Measurements from ENCODE around the gene COL6A3. TPM values are rescaled to one million over a fixed set of nuclear protein-coding genes. Genes with fewer than 3 reads are reported as not detected.
"Not testable (repeated sequence)": the region's sequence is repeated elsewhere in the genome, so short reads cannot be mapped to it uniquely, and the experiment has no call there.

The COL6A3 gene
- total RNA-seq, 1 donor from 2014 or later, result 0.41 TPM

DNA sequence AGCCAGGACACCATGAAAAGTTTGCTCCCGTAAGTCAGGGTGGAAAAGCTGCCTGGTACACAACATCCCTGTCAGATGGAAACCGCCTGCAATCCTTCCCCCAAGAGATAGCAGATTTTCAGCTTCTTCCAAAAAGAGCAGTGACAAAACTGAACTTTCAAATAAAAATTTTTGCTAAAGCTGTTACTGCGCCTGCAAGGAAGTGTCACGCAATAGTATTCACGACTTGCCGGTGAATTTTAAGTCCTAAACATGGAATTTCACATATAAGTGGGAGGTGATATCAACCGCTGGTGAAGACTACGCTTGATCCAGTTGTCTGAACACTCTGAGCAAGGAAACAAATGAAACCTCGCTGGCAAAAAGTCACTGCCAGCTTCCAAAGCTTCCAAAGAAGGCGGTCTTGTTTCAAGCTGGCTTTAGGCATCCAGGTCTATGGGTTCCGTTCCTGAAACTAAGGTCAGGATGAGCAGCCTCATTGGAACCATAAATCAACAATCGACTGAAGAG lies 2.8 kb downstream of the COL6A3 start:
- H4K20me1 ChIP-seq (ENCODE audit: low read depth), result no peaks in the 10 kb centered on the region
- DNase-seq (ENCODE audit: low spot score), result no peak
- Mint-ChIP-seq H3K4me3 (no peak overlapping the region), H3K27me3 (ENCODE audit: insufficient read depth, low read depth) (no peaks in the 10 kb centered on the region), H3K4me1 (peaks cover 11% of the 10 kb centered on the region), H3K27ac (no peak overlapping the region), H3K36me3 (no peaks in the 10 kb centered on the region), H3K9me3 (no peaks in the 10 kb centered on the region)
- no peaks in the 10 kb centered on the region for H3F3A ChIP-seq (ENCODE audit: low read depth)
- no peak overlapping the region for H3K4me3 ChIP-seq
- no peaks in the 10 kb centered on the region for H3K27me3 ChIP-seq
- no peaks in the 10 kb centered on the region for H3K36me3 ChIP-seq
- H3K4me2 ChIP-seq, result no peak overlapping the region
- H3K9ac ChIP-seq, result no peak overlapping the region
- peaks cover 6% of the 10 kb centered on the region for H3K4me1 ChIP-seq
- H2AFZ ChIP-seq (replicated peaks), result no peak overlapping the region
- no peak overlapping the region for H3K27ac ChIP-seq
- TF ChIP-seq CTCF (IDR thresholded peaks at IDR 0.05), result no peak
- TF ChIP-seq EZH2phosphoT487 (IDR thresholded peaks at IDR 0.05), result no peak
- no peak for TF ChIP-seq EZH2 (IDR thresholded peaks at IDR 0.05)
- H3K9me3 ChIP-seq (ENCODE audit: low read depth), result no peaks in the 10 kb centered on the region
- no peaks in the 10 kb centered on the region for H3K79me2 ChIP-seq (ENCODE audit: low read depth)

GRCh38 chr2:237409263-237409662 lies 4.7 kb downstream of the COL6A3 start:
- H3K4me2 ChIP-seq; H3K27me3 Mint-ChIP-seq (ENCODE audit: insufficient read depth, low read depth): not testable (repeated sequence)

GRCh38 chr2:237408335-237409000 lies 5.5 kb downstream of the COL6A3 start:
- Histone ChIP-seq H3F3A (ENCODE audit: low read depth) (no peaks in the 10 kb centered on the region), H3K4me3 (no peak overlapping the region), H3K9ac (no peak overlapping the region), H3K27ac (no peak overlapping the region), H2AFZ (replicated peaks) (peak overlapping the region; percentile 43), H3K9me3 (ENCODE audit: low read depth) (no peaks in the 10 kb centered on the region), H3K4me1 (peaks cover under 1% of the 10 kb centered on the region), H3K79me2 (ENCODE audit: low read depth) (no peaks in the 10 kb centered on the region), H4K20me1 (ENCODE audit: low read depth) (no peaks in the 10 kb centered on the region), H3K36me3 (no peaks in the 10 kb centered on the region), H3K4me2 (no peak overlapping the region), H3K27me3 (no peaks in the 10 kb centered on the region)
- Mint-ChIP-seq H3K4me3 (no peak overlapping the region), H3K4me1 (peaks cover 9% of the 10 kb centered on the region), H3K27ac (no peak overlapping the region), H3K27me3 (ENCODE audit: insufficient read depth, low read depth) (peaks cover 6% of the 10 kb centered on the region), H3K9me3 (no peaks in the 10 kb centered on the region), H3K36me3 (no peaks in the 10 kb centered on the region)
- DNase-seq (ENCODE audit: low spot score), result no peak
- TF ChIP-seq CTCF (IDR thresholded peaks at IDR 0.05), result no peak
- TF ChIP-seq EZH2 (IDR thresholded peaks at IDR 0.05), result no peak
- TF ChIP-seq EZH2phosphoT487 (IDR thresholded peaks at IDR 0.05), result no peak

More at GRCh38 chr2:237409263-237409662, 4.7 kb downstream of the COL6A3 start:
- not testable (repeated sequence) for H3K79me2 ChIP-seq (ENCODE audit: low read depth); H3K9me3 ChIP-seq (ENCODE audit: low read depth); H3F3A ChIP-seq (ENCODE audit: low read depth); H3K9me3 Mint-ChIP-seq; H3K27ac Mint-ChIP-seq; H2AFZ ChIP-seq (replicated peaks); H3K4me1 ChIP-seq; H3K4me3 ChIP-seq; H4K20me1 ChIP-seq (ENCODE audit: low read depth); H3K9ac ChIP-seq; H3K36me3 ChIP-seq; H3K27me3 ChIP-seq; H3K4me1 Mint-ChIP-seq; H3K36me3 Mint-ChIP-seq; H3K4me3 Mint-ChIP-seq; DNase-seq (ENCODE audit: low spot score); H3K27ac ChIP-seq

GRCh38 chr2:237407700-237408099 lies 6.3 kb downstream of the COL6A3 start:
- no peaks in the 10 kb centered on the region for H3K4me1 ChIP-seq
- H3K9ac ChIP-seq, result no peak overlapping the region
- no peak overlapping the region for H3K4me3 ChIP-seq
- H3K9me3 Mint-ChIP-seq, result no peaks in the 10 kb centered on the region
- H3K36me3 ChIP-seq, result no peaks in the 10 kb centered on the region
- no peak overlapping the region for H3K4me2 ChIP-seq
- no peaks in the 10 kb centered on the region for H3K9me3 ChIP-seq (ENCODE audit: low read depth)
- no peaks in the 10 kb centered on the region for H3K79me2 ChIP-seq (ENCODE audit: low read depth)
- no peak for TF ChIP-seq EZH2phosphoT487 (IDR thresholded peaks at IDR 0.05)
- no peak for TF ChIP-seq EZH2 (IDR thresholded peaks at IDR 0.05)
- TF ChIP-seq CTCF (IDR thresholded peaks at IDR 0.05), result no peak
- DNase-seq (ENCODE audit: low spot score), result no peak
- H3K27me3 ChIP-seq, result no peaks in the 10 kb centered on the region
- peaks cover 6% of the 10 kb centered on the region for H3K4me1 Mint-ChIP-seq
- peaks cover 6% of the 10 kb centered on the region for H3K27me3 Mint-ChIP-seq (ENCODE audit: insufficient read depth, low read depth)
- H3K36me3 Mint-ChIP-seq, result no peaks in the 10 kb centered on the region
- no peak overlapping the region for H3K4me3 Mint-ChIP-seq
- H3F3A ChIP-seq (ENCODE audit: low read depth), result no peaks in the 10 kb centered on the region
- H4K20me1 ChIP-seq (ENCODE audit: low read depth), result no peaks in the 10 kb centered on the region
- H3K27ac Mint-ChIP-seq, result no peak overlapping the region
- H2AFZ ChIP-seq (replicated peaks), result no peak overlapping the region
- H3K27ac ChIP-seq, result no peak overlapping the region

Measured in neural progenitor cell (in vitro differentiated cells).